Stimulated activated naive CD4-positive, alpha-beta T cell treated with Interleukin-2 at 50 U/mL for 16 hours (primary cell): ENCODE results near the gene PTPRA.
A peak's percentile ranks its signal among the peaks of the same experiment; 100 is the strongest.
"Not testable (repeated sequence)": the region's sequence is repeated elsewhere in the genome, so short reads cannot be mapped to it uniquely, and the experiment has no call there.

Experiments used
- DNase-seq: peaks from one replicate; lab custom pipeline; 2025; lab: John Stamatoyannopoulos, UW

PTPRA gene

GRCh38 chr20:3000852-3001523 lies 127.7 kb downstream of the PTPRA start:
- DNase-seq: no peak

GRCh38 chr20:3003416-3003815 lies 130.1 kb downstream of the PTPRA start:
- DNase-seq: no peak

GRCh38 chr20:3010985-3011723 lies 137.9 kb downstream of the PTPRA start:
- DNase-seq: no peak

GRCh38 chr20:3011752-3012151 lies 138.5 kb downstream of the PTPRA start:
- DNase-seq: no peak

GRCh38 chr20:3013771-3014170 lies 140.5 kb downstream of the PTPRA start:
- no peak for DNase-seq

GRCh38 chr20:3014179-3014578 lies 140.9 kb downstream of the PTPRA start:
- DNase-seq: no peak

GRCh38 chr20:3014662-3015061 lies 141.4 kb downstream of the PTPRA start:
- peak; percentile 6 for DNase-seq

- not testable (repeated sequence) for DNase-seq
These were observed 142.0 kb downstream of the PTPRA start for GRCh38 chr20:3015302-3015701.

- no peak for DNase-seq
These were observed 148.0 kb downstream of the PTPRA start for GRCh38 chr20:3021327-3021726.

- no peak for DNase-seq
These were observed 148.5 kb downstream of the PTPRA start for GRCh38 chr20:3021777-3022176.

GRCh38 chr20:3022559-3023490 lies 149.5 kb downstream of the PTPRA start:
- not testable (repeated sequence) for DNase-seq

- no peak for DNase-seq
These were observed 154.7 kb downstream of the PTPRA start for GRCh38 chr20:3027987-3028386.

GRCh38 chr20:3031524-3032147 lies 158.4 kb downstream of the PTPRA start:
- DNase-seq: no peak

GRCh38 chr20:3032624-3033023 lies 159.3 kb downstream of the PTPRA start:
- no peak for DNase-seq

GRCh38 chr20:3037654-3038053 lies 164.4 kb downstream of the PTPRA start:
- DNase-seq: no peak

- no peak for DNase-seq
These were observed 165.2 kb downstream of the PTPRA start for GRCh38 chr20:3038454-3038853.

- no peak for DNase-seq
These were observed 166.1 kb downstream of the PTPRA start for GRCh38 chr20:3039426-3039825.

- DNase-seq: no peak
These were observed 166.8 kb downstream of the PTPRA start for GRCh38 chr20:3040086-3040485.

- no peak for DNase-seq
These were observed 168.7 kb downstream of the PTPRA start for GRCh38 chr20:3041854-3042409.

GRCh38 chr20:3042625-3043024 lies 169.3 kb downstream of the PTPRA start:
- no peak for DNase-seq

- no peak for DNase-seq
These were observed 170.0 kb downstream of the PTPRA start, which contains the start of gene GNRH2 for GRCh38 chr20:3043322-3043721. TSS of gene GNRH2 (plus strand) at chr20:3043622. CDS start at chr20:3044415, 793 bp downstream.
